ENCODE measurements around the gene UCKL1.
"Not testable (repeated sequence)": the region's sequence is repeated elsewhere in the genome, so short reads cannot be mapped to it uniquely, and the experiment has no call there.

UCKL1 gene

DNA sequence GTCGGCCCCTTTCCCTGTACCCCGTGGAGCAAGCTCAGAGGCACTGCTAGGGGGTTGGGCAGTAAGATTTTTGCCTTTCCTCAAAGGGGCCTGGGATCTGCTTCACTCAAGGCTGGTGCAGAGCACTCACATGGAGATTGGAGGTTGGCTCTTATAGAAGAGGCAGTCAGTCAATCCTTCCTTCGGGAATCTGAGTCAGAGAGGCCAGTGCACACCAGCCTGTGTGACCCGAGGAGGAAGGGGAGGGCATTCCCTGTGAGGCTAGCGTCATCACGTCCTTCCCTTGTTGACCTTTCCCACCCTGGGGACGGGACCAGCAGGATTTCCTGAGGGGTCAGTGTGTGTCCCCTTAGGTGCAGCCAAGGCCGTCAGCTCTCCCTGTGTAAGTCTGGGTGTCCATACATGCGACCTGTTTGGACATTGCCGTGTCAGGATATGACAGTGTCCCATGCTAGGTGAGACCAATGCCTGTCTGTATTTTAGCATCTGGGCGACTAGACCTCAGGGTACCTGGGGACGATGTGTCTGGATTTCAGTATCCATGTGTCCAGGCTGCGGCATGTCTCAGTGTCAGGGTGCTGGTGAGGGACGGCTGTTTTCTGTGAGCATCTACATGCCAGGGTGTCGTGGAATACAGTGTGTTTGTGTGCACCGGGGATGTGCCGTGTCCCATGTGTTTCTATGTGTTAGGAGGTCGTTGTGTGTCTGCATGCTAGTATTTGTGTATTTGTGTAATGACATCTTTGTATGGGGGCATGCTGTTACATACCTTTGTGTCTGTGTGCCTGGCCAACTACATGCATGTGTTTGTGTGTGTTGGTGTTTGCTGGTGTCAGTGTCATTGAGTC is 16.3 kb upstream of the UCKL1 start:
- DNase-seq (ENCODE audit: low read depth in 2 of 2): no peak

DNA sequence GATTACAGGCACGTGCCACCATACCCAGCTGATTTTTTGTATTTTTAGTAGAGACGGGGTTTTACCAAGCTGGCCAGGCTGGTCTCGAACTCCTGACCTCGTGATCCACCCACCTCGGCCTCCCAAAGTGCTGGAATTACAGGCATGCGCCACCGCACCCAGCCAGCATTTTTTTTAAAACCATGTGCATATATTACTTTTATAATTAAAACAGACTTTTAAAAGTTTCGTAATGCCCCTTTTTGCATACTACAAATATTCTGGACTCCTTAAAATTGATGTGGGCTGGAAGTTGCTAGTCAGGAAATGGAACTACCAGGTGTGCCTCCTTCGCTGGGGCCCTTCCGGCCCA is 15.7 kb upstream of the UCKL1 start:
- DNase-seq (ENCODE audit: low read depth in 2 of 2): not testable (repeated sequence)

DNA sequence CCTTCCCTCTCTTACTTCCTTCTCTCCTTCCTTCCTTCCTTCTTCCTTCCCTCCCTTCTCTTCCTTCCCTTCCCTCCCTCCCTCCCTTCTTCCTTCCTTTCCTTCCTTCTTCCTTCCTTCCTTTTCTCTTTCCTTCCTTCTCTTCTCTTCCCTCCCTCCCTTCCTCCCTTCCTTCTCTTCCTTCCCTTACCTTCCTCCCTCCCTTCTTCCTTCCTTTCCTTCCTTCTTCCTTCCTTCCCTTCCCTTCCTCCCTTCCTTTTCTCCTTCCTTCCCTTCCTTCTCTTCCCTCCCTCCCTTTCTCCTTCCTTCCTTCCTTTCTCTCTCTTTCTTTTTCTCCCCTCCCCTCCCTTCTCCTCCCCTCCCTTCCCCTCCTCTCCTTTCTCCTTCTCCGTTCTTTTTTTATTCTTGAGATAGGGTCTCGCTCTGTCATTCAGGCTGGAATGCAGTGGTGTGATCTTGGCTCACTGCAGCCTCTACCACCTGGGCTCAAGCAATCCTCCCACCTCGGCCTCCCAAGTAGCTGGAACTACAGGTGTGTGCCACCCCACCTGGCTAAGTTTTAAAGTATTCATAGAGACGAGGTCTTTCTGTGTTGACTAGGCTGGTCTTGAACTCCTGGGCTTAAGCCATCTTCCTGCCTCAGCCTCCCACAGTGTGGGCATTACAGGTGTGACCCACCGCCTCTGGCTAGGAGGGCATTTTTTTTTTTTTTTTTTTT is 14.7 kb upstream of the UCKL1 start:
- DNase-seq (ENCODE audit: low read depth in 2 of 2): no peak

DNA sequence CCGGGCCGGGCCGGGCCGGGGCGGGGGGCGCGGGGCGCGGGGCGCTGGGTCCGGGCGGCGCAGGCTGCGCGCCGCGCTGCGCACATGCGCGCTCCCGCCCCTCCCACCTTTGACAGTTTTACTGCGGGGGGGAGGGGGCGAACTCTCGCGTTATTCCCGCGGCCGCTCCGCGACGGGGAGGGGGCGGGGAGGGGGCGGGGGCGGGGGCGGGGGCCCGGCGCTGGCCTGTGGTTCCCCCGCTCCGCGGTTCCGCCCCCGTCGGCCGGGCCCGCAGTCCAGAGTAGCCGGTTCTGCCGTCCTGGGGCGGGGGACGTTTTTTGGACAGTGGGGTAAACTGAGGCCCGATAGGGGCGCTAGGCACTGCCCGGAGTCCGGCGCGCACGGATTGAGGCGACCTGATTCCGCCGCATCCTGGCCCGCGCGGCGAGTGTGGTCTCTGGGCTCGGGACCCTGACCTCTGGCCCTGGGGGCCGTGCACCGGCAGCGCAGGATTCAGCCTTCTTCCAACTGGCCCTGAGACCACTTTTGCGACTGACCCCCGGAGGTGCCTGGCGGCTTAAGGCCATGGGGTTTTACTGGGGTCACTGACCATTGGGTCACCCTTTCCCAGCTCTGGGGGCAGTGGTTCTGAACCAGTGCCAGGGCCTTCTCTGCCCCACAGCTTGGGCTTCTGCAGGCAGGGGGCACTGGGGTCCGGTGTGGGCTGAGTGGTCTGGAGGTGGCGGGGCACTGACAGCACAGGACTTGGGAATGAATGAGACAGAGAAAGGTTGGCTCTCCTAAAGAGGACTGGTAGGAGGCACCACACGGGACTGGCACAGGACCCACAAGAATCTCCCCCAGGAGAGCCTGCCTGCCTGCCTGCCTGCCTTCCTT is 13.9 kb upstream of the UCKL1 start, which contains the start of gene ZNF512B:
Gene ZNF512B (minus strand): TSS at position 93 of the 876 bp plus-strand sequence. CDS start 1,980 bp downstream, outside the sequence.
- no peak for DNase-seq (ENCODE audit: low read depth in 2 of 2)

DNA sequence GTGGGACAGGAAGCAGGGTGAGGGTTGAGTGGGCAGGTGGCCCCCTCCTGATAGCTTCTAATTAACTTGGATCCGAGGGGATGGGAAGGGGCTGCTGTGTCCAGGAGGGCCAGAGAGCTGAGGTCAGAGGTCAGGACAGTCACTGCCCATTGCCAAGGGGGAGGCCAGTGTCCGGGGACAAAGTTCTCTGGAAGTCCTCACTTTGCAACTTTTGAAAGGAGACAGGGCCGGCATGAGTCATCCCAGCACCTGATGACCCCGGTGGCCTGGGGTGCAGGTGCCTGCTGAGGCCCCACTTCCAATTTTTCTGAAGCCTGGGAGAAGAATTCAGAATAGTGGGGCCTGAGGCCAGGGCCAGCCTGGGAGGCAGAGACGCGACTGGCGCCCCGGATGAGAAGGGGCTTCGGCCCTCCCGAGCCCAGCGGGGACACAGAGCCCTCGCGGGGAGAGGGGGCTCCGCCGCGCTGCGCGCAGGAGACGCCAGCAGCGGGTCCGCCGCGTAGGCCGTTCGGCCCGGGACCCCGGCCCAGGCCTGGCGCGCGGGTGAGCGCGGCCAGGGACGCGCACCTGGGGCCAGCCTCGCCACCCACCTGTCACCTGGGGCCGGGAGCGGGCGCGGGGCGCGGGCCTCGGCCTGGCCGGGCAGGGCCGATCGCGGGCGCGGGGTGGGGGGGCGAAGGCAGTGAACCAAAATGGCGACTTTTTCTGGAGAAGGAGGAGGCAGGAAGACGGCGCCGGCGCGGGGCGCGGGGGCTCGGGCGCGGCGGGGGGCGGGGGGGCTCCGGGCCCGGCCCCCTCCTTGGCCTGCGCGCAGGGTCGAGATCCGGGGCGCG is 12.9 kb upstream of the UCKL1 start:
- no peak for DNase-seq (ENCODE audit: low read depth in 2 of 2)

DNA sequence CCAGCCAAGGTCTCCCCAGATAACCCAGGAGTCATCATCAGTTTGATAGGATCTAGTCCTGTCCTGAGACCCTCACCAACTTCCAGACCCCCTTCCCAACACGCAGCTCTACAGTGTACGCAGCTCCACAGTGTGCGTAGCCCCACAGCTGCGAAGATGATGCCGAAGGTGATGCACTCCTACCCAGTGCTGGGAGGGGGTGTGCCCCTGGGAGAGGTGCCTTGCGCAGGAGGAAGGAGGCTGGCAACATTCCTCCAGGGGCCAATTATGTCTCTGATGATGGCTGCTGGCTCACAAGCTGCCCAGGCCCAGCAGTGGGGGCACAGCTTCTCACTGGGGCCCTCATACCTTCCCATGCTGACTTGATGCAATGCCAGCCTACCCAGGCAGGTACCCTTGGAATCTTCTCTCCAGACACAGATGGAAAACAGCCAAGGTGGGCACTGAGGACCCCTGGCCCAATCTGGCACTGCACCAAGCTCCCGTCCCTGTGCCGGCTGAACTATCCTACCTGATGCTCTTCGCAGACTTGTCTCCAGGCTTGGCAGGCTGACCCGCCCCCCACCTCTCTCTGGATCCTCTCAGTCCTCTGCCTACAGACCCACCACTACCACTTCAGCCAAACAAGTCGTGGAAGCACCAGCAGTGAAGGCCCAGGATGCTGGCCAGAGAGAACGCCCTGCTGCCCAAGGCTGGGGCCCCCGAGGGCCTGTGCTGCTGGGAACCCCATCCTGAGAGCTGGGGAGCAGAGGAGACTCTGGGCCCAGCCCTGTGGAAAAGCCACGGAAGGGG is 12.1 kb upstream of the UCKL1 start:
- no peak for DNase-seq (ENCODE audit: low read depth in 2 of 2)

DNA sequence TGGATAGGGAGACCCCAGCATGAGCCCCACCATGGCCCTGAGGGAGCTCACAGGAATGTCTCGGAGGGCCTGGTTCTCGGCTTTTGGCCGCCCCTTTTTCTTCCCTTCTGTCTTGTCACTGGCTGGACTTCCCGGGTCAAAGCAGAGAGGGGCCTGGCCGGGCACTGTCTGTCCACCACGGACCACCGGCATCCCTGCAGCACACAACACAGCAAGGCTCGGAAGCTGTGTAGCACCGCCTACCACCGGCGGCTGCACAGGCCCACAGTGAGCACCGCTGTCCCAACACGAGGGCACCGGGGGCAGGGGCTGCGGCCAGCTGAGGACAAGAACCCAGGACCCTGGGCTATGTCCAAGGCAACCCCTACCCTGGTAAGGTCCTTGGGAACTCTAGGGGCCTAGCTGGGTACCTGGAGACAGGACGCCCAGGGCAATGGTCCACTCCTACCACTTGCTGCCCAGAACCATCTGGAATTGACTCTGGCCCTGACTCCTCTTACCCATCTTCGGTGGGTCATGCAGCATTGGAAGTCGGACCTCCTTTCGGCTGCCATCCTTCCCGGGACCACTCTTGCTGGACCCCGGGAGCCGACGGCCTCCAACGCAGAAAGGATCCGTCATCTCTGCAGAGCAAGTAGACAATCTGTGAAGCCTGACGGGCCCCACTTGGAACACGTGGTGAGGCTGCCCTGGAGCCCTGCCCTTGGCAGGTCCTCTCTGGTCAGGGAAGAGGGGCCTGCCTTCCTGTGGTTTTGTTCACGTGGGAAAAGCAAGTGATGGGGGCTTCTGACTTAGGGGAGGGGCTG is 11.3 kb upstream of the UCKL1 start:
- DNase-seq (ENCODE audit: low read depth in 2 of 2): no peak

DNA sequence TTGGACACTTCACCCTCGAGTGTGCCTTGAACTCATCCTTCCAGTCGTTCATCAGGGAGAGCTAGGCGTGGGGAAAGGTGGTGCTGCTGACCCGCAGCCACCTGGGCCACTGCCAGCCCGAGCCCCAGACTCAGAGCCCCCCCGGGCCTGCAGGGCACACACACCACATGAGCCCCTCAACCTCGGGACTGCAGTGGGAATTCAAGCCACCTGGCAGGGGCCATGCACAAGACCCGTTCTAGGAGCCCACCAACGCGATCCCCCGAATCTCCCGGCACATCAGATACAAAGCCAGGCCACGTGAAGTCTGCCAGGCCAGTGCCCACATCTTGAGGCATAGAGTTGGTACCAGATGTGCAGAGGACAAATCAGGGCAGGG is 10.7 kb upstream of the UCKL1 start:
- no peak for DNase-seq (ENCODE audit: low read depth in 2 of 2)

DNA sequence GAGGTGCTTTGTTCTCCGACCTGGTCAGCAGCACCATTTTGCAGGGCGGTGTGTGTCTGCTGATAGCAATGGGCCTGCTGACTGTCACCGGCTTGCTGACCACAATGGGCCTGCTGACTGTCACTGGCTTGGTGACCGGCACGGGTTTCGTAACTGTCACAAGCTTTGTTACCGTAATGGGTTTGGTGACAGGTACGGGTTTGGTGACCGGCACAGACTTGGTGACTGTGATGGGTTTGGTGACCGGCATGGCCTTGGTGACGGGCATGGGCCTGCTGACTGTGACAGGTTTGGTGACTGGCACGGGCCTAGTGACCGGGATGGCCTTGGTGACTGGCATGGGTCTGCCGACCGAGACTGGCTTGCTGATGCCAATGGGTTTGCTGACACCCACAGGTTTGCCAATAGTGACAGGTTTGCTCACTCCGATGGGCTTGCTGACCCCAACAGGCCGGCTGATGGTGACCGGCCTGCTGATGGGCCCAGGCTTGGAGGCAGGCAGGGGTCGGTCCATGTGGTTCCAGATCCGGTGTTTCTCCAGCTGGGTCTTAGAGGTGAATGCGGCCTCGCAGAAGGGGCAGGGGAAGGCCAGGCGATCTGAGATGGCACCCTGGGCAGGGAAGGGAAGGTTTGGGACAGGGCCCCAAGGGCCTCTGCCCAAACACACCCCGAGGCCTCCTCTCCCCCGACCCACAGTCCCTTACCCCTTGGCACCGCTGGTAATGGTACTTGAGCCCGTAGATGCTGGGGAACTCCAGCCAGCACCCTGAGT is 10.1 kb upstream of the UCKL1 start:
- no peak for DNase-seq (ENCODE audit: low read depth in 2 of 2)

DNA sequence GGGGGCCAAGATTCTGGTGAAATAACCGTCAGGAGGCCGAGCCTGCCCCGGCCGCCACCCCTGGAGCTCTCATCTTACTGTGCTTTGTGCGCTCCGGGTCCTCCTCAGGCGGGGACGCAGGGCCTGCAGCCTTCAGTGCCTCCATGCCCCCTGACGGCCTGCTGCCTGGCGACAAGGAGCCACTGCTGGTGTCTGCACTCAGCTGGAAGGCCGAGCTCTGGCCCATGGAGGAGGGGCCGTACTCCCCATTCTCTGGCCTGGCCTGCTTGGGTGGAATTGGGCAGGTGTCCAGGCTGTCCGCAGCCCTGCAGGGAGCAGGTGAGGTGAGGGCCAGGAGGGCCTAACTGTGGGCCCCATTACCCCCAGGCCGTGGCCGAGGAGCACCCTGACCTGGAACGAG is 8.2 kb upstream of the UCKL1 start:
- DNase-seq (ENCODE audit: low read depth in 2 of 2): no peak

DNA sequence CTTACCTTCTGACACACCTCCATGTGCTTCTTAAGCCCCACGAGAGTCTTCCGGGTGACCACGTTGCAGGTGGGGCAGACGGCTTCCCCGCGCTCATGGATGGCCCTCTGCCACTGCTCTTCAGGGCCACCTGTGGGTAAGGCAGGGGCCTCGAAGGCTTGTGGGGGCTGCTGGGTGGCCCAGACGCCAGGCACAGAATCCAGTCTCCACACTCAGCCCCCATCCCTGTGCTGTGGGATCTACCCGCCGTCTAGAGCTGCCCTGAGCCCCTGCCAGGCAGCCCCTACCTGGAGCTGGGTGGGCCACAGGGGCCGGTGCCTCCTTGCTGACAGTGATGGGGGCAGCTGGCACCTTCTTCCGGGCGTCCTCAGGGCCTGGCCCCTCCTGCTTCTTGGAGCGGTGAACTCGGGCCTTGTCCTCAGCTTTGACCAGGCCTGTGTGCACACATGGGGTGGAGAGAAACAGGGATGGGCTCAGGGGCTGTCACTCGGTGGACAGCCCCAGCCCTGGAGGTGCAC is 7.6 kb upstream of the UCKL1 start:
- no peak for DNase-seq (ENCODE audit: low read depth in 2 of 2)

DNA sequence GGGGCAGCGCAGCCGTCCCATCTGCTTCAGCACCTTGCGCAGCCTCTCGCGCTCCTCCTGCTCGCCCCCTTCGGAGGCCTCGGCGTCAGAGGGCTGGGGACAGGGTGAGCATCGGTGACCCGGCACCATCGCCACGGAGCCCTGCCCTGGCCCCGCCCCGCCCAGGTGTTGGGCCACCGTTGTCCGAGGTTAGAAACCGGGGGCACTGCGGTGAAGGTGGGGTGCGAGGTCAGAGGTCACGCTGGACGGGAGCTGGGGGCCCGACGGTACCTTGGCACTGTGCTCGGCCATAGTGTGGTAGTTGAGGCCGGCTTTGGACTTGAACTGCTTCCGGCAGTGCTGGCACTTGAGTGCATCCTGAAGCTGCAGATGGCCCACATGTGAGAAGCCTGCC is 7.1 kb upstream of the UCKL1 start:
- DNase-seq (ENCODE audit: low read depth in 2 of 2): no peak

DNA sequence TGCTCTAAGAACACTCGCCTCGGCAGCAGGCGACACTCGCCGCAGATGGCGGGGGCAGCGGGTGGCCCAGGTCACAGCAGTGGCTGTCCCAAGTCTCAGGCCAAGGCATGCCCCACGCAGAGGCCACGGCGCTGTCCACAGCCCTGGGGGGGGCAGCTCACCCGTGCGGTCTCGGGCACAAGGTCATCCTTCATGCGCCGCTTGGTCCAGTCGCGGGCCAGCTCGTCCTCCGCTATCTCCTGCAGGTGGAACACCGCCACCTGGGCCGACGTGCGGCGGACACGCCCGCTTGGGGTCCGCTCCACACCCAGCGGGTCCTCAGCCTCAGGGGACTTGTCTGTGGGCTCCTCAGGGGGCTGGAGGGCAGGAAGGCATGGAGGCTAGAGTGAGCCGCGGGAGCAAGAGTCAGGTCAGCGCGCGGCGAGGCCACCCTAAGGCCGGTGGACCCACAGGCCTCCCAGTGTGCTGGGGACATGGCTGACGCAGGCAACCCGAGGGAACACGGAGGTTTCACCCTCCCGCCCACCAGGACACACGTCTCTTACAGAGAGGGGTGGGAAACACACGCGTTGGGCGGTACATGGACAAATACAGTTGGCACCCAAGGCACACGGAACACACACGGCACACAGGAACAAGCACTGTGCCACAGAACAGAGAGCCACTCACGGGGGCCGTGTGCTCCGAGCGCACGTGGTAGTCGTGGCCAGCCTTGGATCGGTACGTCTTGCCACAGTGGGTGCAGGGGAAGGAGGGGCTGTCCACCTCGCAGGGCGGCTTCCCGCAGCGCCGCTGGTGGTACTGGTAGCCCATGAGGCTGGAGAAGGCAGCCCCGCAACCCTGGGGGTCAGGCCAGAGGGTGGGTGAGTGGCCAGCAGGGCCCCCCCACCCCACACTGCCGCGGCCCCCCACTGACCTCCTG is 6.5 kb upstream of the UCKL1 start:
- no peak for DNase-seq (ENCODE audit: low read depth in 2 of 2)

DNA sequence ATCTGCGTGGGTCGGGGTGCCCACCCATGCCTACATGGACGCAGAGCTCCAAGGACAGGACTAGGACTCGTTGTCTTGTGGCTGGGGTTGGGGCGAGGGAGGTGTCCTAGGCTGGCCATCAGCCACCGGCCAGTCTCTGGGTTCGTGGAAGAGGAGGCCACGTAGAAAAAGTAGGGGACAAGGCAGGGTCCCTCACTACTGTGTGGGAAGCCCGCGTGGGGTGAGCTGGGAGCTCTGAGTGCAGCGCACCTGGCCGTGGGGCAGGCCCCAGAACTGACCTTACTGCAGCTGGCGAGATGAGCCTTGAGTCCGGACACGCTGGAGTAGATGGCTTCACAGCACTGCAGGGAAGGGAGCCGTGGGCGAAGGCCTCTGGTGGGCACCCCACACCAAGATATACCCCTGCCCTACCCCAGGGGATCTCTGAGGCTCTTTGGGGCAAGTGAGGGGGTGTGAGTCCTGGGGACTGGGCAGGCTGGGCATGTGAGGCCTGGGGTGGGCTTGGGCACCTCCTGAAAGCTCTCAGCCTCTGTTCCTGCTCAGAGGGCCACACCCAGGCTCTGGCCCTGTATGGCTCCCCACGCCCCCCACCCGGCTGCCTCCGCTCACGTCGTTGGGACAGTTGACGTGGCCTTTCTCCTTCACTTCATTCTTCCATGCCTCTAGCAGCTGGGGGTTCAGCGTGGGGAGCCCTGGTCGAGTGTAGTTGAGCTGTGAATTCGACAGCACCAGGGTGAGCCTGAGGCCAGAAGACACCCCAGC is 5.6 kb upstream of the UCKL1 start:
- no peak for DNase-seq (ENCODE audit: low read depth in 2 of 2)

DNA sequence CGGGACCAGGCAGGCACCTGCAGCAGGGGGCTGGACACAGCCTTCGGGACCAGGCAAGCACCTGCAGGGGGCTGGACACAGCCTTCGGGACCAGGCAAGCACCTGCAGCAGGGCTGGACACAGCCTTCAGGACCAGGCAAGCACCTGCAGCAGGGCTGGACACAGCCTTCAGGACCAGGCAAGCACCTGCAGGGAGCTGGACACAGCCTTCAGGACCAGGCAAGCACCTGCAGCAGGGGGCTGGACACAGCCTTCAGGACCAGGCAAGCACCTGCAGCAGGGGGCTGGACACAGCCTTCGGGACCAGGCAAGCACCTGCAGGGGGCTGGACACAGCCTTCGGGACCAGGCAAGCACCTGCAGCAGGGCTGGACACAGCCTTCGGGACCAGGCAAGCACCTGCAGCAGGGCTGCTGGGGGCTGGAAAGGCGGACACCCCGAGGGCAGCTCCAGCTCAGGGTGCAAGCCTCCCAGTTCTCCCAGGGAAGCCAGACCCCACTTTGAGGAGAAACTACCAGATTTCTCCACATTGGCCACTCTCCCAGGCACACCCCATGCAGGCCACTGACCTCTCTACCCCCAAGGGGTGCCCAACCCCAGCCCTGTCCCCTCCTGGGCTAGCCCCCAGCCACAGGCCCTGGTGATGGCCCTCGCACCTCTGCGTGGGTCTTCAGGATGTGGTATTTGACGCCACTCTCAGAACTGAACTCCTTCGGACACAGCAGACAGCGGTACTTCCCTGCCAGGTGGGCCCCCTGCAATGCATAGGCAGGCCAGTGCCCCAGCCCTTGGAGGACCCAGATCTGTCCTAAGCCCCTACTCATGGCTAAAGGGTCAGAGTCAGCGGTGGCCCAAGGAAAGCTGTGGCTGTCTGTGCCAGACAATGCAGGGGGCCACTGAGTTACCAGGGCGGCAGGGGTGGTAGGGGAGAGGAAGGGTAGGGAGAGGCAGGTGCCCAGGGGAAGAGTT is 4.7 kb upstream of the UCKL1 start:
- not testable (repeated sequence) for DNase-seq (ENCODE audit: low read depth in 2 of 2)

DNA sequence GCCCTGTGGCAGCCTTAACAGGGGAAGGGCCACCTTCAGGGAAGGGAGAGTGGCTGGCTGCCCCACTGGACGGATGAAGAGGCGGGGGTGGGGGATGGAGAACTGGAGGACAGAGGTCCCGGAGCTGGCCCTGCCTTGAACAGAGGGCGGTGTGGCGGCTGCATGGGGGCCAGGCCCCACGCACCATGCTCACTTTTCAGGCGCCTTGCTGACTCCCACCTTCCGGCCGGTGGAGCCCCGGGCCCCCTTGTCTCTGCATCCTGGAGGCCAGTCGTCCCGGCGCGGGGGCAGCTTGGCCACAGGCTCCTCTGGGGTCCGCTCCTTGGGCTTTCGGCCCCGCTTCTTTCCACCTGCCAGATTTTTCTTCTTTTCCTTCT is 3.5 kb upstream of the UCKL1 start:
- no peak for DNase-seq (ENCODE audit: low read depth in 2 of 2)

Data from stimulated activated CD8-positive, alpha-beta memory T cell treated with anti-CD3 and anti-CD28 coated beads, Interleukin-2, amount 100 ng/mL, for 1 hour (primary cell).